Lower leg skin (tissue), 4 donors: ENCODE results near the gene ADCY6. TPM values are rescaled to one million over a fixed set of nuclear protein-coding genes. Genes with fewer than 3 reads are reported as not detected.

ENCODE experiments used
- DNase-seq, 2 donors: peaks; one replicate each; pipeline ENCODE4 v3.0.0-alpha.2; 2019; ENCODE audit warnings: low spot score in 2 of 2
- H3K4me3 ChIP-seq: fragments of 200-600 bp; sonication (generic); 2 replicates; pipeline ENCODE4 v1.5.1; 2017; ENCODE audit warnings: mild to moderate bottlenecking, low read depth; ENCODE audit not compliant: poor library complexity, severe bottlenecking
- CTCF ChIP-seq, 3 donors: fragments of 450-650 bp; IDR thresholded peaks; one replicate each; pipeline ENCODE4 v1.5.1; 2016; ENCODE audit warnings: antibody characterized with exemption in 3 of 3, mild to moderate bottlenecking in 3 of 3, moderate library complexity in 2 of 3
- POLR2A ChIP-seq, 2 donors: fragments of 450-650 bp; IDR thresholded peaks; one replicate each; pipeline ENCODE4 v1.6.1; 2016 to 2017; ENCODE audit warnings: antibody characterized with exemption in 2 of 2, mild to moderate bottlenecking in 1 of 2, moderate library complexity in 1 of 2
- WGBS, 2 donors: methylation state at CpG; one replicate each; pipeline ENCODE4 v1.1.5; 2018; 5-methylcytosine and 5-hydroxymethylcytosine counted together
- intact Hi-C: fragments of 100-400 bp; cut with DNase I; formaldehyde crosslinking; loops from one replicate; pipeline ENCODE4 v1.15.0; 2023; ENCODE audit warnings: low total_unique reads
- total RNA-seq, 4 donors: library from RNA; depleted of rRNA; stranded (reverse); fragments of >200 nt; gene quantifications; one replicate each; pipeline ENCODE4 v1.1.0, GENCODE V29; 2016

ADCY6 gene
- total RNA-seq, 4 donors from 2014 or later = 17.2 to 22.8 (median 20.2) TPM

- no peak for DNase-seq
- WGBS, 2 donors = 60% methylated on average over 3 of the region's 3 CpGs
- no peak overlapping the region for H3K4me3 ChIP-seq
- TF ChIP-seq POLR2A (IDR thresholded peaks at IDR 0.05) (no peak), CTCF (IDR thresholded peaks at IDR 0.05) (no peak)
- intact Hi-C loops = no loop called here
Observed at GRCh38 chr12:48779869-48780268, 9.0 kb downstream of the ADCY6 start.

- no peak for DNase-seq
- no peak overlapping the region for H3K4me3 ChIP-seq
- intact Hi-C loops = loop anchor here (1.0 kb wide), 1 partner anchor 14 kb away; no protein-coding TSS in a partner anchor
- TF ChIP-seq CTCF (IDR thresholded peaks at IDR 0.05) = no peak
- TF ChIP-seq POLR2A (IDR thresholded peaks at IDR 0.05) = no peak
- 80 to 87% methylated on average over 15 to 16 of the region's 16 CpGs for WGBS, 2 donors
Observed at GRCh38 chr12:48777501-48778400, 11.1 kb downstream of the ADCY6 start.

GRCh38 chr12:48776956-48777355, 11.9 kb downstream of the ADCY6 start:
- no peak for TF ChIP-seq CTCF (IDR thresholded peaks at IDR 0.05)
- TF ChIP-seq POLR2A (IDR thresholded peaks at IDR 0.05) = no peak
- intact Hi-C loops = loop anchor here (1.0 kb wide), 1 partner anchor 14 kb away; no protein-coding TSS in a partner anchor
- DNase-seq = no peak
- no peak overlapping the region for H3K4me3 ChIP-seq
- WGBS, 2 donors = 92 to 93% methylated on average over 6 of the region's 6 CpGs

- intact Hi-C loops = no loop called here
- WGBS, 2 donors = 93 to 94% methylated on average over 29 of the region's 29 CpGs
- no peak for DNase-seq
- TF ChIP-seq CTCF (IDR thresholded peaks at IDR 0.05) = no peak
- TF ChIP-seq POLR2A (IDR thresholded peaks at IDR 0.05) = no peak
- H3K4me3 ChIP-seq = no peak overlapping the region
Observed at GRCh38 chr12:48775991-48776649, 12.8 kb downstream of the ADCY6 start.

- H3K4me3 ChIP-seq = no peak overlapping the region
- TF ChIP-seq CTCF (IDR thresholded peaks at IDR 0.05) = no peak
- no peak for TF ChIP-seq POLR2A (IDR thresholded peaks at IDR 0.05)
- no peak for DNase-seq
- 90 to 98% methylated on average over 8 of the region's 8 CpGs for WGBS, 2 donors
- intact Hi-C loops = no loop called here
Observed at GRCh38 chr12:48775299-48775698, 13.6 kb downstream of the ADCY6 start.
